Prostate gland (tissue), 2 donors: Measurements from ENCODE around the gene CRADD.

ENCODE experiments used
- CTCF ChIP-seq, 4 experiments: fragments of 200-600 bp in 2 of 4; fragments of 450-650 bp in 2 of 4; sonication (generic) in 2 of 4; IDR thresholded peaks; 1 replicate in 3 of 4; 2 replicates in 1 of 4; pipeline ENCODE4 v1.5.1; 2016 to 2019; ENCODE audit warnings: antibody characterized with exemption in 4 of 4, mild to moderate bottlenecking in 2 of 4, moderate library complexity in 2 of 4
- POLR2A ChIP-seq: fragments of 450-650 bp; IDR thresholded peaks from one replicate; pipeline ENCODE4 v1.6.1; 2016; ENCODE audit warnings: antibody characterized with exemption, mild to moderate bottlenecking
- POLR2AphosphoS5 ChIP-seq: sonication (generic); formaldehyde crosslinking; IDR thresholded peaks from one replicate; pipeline ENCODE4 v1.6.1; 2017; ENCODE audit warnings: antibody characterized with exemption

GRCh38 chr12:93877446-93877845 lies 200.3 kb downstream of the CRADD start:
- no peak for TF ChIP-seq CTCF (IDR thresholded peaks at IDR 0.05)
- TF ChIP-seq POLR2A = no peak
- no peak for TF ChIP-seq POLR2AphosphoS5
